ENCODE results near the gene ZMYM2.
A peak's percentile ranks its signal among the peaks of the same experiment; 100 is the strongest.

Gene ZMYM2

GRCh38 chr13:20116213-20116612, 157.7 kb downstream of the ZMYM2 start:
- H3K4me3 ChIP-seq: no peak overlapping the region
- DNase-seq (ENCODE audit: low spot score): no peak
- TF ChIP-seq CTCF (IDR thresholded peaks at IDR 0.05): no peak
- no peak overlapping the region for H3K27ac ChIP-seq

GRCh38 chr13:20118268-20119140, 160.0 kb downstream of the ZMYM2 start:
- H3K4me3 ChIP-seq: peak overlapping the region; percentile 88
- H3K27ac ChIP-seq: peak overlapping the region; percentile 66 to 92
- peak; percentile 79 for DNase-seq (ENCODE audit: low spot score)
- no peak for TF ChIP-seq CTCF (IDR thresholded peaks at IDR 0.05)

GRCh38 chr13:20119960-20120359, 161.4 kb downstream of the ZMYM2 start:
- no peak for DNase-seq (ENCODE audit: low spot score)
- H3K27ac ChIP-seq: peak overlapping the region; percentile 66 to 92
- no peak for TF ChIP-seq CTCF (IDR thresholded peaks at IDR 0.05)
- peak overlapping the region; percentile 15 for H3K4me3 ChIP-seq

- Histone ChIP-seq H3K4me3 (no peak overlapping the region), H3K27ac (no peak overlapping the region)
- no peak for DNase-seq (ENCODE audit: low spot score)
- no peak for TF ChIP-seq CTCF (IDR thresholded peaks at IDR 0.05)
Observed at GRCh38 chr13:20121159-20121525, 162.6 kb downstream of the ZMYM2 start.

- no peak for TF ChIP-seq CTCF (IDR thresholded peaks at IDR 0.05)
- H3K27ac ChIP-seq: no peak overlapping the region
- H3K4me3 ChIP-seq: no peak overlapping the region
- peak; percentile 5 for DNase-seq (ENCODE audit: low spot score)
Observed at GRCh38 chr13:20124303-20124702, 165.8 kb downstream of the ZMYM2 start.

- no peak for DNase-seq (ENCODE audit: low spot score)
- TF ChIP-seq CTCF (IDR thresholded peaks at IDR 0.05): no peak
Observed at GRCh38 chr13:20125129-20125782, 166.7 kb downstream of the ZMYM2 start.

GRCh38 chr13:20125783-20126165, 167.2 kb downstream of the ZMYM2 start:
- no peak overlapping the region for H3K4me3 ChIP-seq
- H3K27ac ChIP-seq: peak overlapping the region; percentile 16 to 89
- no peak for TF ChIP-seq CTCF (IDR thresholded peaks at IDR 0.05)
- DNase-seq (ENCODE audit: low spot score): no peak

More at GRCh38 chr13:20125129-20125782, 166.7 kb downstream of the ZMYM2 start:
- H3K4me3 ChIP-seq: no peak overlapping the region
- peak overlapping the region; percentile 16 to 89 for H3K27ac ChIP-seq

Data from coronary artery (tissue), 2 donors.